Measurements from ENCODE around the gene MATR3. TPM values are rescaled to one million over a fixed set of nuclear protein-coding genes. Genes with fewer than 3 reads are reported as not detected.

Gene MATR3
- total RNA-seq, 1 donor from 2014 or later, result 372 TPM

- Mint-ChIP-seq H3K36me3 (ENCODE audit: unreplicated experiment) (no peaks in the 10 kb centered on the region), H3K27me3 (ENCODE audit: unreplicated experiment) (peaks cover 9% of the 10 kb centered on the region), H3K9me3 (ENCODE audit: unreplicated experiment) (peaks cover 15% of the 10 kb centered on the region), H3K27ac (ENCODE audit: unreplicated experiment) (no peak overlapping the region), H3K4me1 (ENCODE audit: low read depth, unreplicated experiment) (peaks cover 10% of the 10 kb centered on the region), H3K4me3 (ENCODE audit: unreplicated experiment) (no peak overlapping the region)
- TF ChIP-seq CTCF (IDR thresholded peaks at IDR 0.05; ENCODE audit: partially characterized antibody, unreplicated experiment), result no peak
- DNase-seq, result no peak
Observed at GRCh38 chr5:139251281-139251687, 42.3 kb upstream of the MATR3 start.

GRCh38 chr5:139251695-139252288, 41.7 kb upstream of the MATR3 start:
- TF ChIP-seq CTCF (IDR thresholded peaks at IDR 0.05; ENCODE audit: partially characterized antibody, unreplicated experiment), result no peak
- Mint-ChIP-seq H3K27ac (ENCODE audit: unreplicated experiment) (no peak overlapping the region), H3K27me3 (ENCODE audit: unreplicated experiment) (peaks cover 9% of the 10 kb centered on the region), H3K4me3 (ENCODE audit: unreplicated experiment) (no peak overlapping the region), H3K36me3 (ENCODE audit: unreplicated experiment) (no peaks in the 10 kb centered on the region), H3K9me3 (ENCODE audit: unreplicated experiment) (peaks cover 15% of the 10 kb centered on the region), H3K4me1 (ENCODE audit: low read depth, unreplicated experiment) (peaks cover 10% of the 10 kb centered on the region)
- DNase-seq, result no peak

- Mint-ChIP-seq H3K36me3 (ENCODE audit: unreplicated experiment) (no peaks in the 10 kb centered on the region), H3K27ac (ENCODE audit: unreplicated experiment) (no peak overlapping the region), H3K27me3 (ENCODE audit: unreplicated experiment) (peaks cover 3% of the 10 kb centered on the region), H3K4me1 (ENCODE audit: low read depth, unreplicated experiment) (peaks cover 4% of the 10 kb centered on the region), H3K4me3 (ENCODE audit: unreplicated experiment) (no peak overlapping the region), H3K9me3 (ENCODE audit: unreplicated experiment) (peaks cover 15% of the 10 kb centered on the region)
- no peak for DNase-seq
- no peak for TF ChIP-seq CTCF (IDR thresholded peaks at IDR 0.05; ENCODE audit: partially characterized antibody, unreplicated experiment)
Observed at GRCh38 chr5:139253115-139253514, 40.4 kb upstream of the MATR3 start.

GRCh38 chr5:139256820-139257219, 36.7 kb upstream of the MATR3 start:
- peaks cover 6% of the 10 kb centered on the region for H3K27me3 Mint-ChIP-seq (ENCODE audit: unreplicated experiment)
- peaks cover 13% of the 10 kb centered on the region for H3K9me3 Mint-ChIP-seq (ENCODE audit: unreplicated experiment)
- H3K4me3 Mint-ChIP-seq (ENCODE audit: unreplicated experiment), result no peak overlapping the region
- no peak for TF ChIP-seq CTCF (IDR thresholded peaks at IDR 0.05; ENCODE audit: partially characterized antibody, unreplicated experiment)
- no peak for DNase-seq
- no peaks in the 10 kb centered on the region for H3K36me3 Mint-ChIP-seq (ENCODE audit: unreplicated experiment)
- peaks cover 11% of the 10 kb centered on the region for H3K4me1 Mint-ChIP-seq (ENCODE audit: low read depth, unreplicated experiment)
- no peak overlapping the region for H3K27ac Mint-ChIP-seq (ENCODE audit: unreplicated experiment)

GRCh38 chr5:139262059-139262741, 31.3 kb upstream of the MATR3 start:
- Mint-ChIP-seq H3K27me3 (ENCODE audit: unreplicated experiment) (peaks cover 10% of the 10 kb centered on the region), H3K4me1 (ENCODE audit: low read depth, unreplicated experiment) (peaks cover 15% of the 10 kb centered on the region), H3K9me3 (ENCODE audit: unreplicated experiment) (peaks cover 10% of the 10 kb centered on the region), H3K27ac (ENCODE audit: unreplicated experiment) (peak overlapping the region; percentile 90), H3K36me3 (ENCODE audit: unreplicated experiment) (no peaks in the 10 kb centered on the region), H3K4me3 (ENCODE audit: unreplicated experiment) (peak overlapping the region; percentile 47)
- TF ChIP-seq CTCF (IDR thresholded peaks at IDR 0.05; ENCODE audit: partially characterized antibody, unreplicated experiment), result no peak
- DNase-seq, result peak; percentile 42

Data from glutamatergic neuron (in vitro differentiated cells).